ENCODE measurements around the gene DDA1. TPM values are rescaled to one million over a fixed set of nuclear protein-coding genes. Genes with fewer than 3 reads are reported as not detected.

DDA1 gene
- 15.2 and 39.3 TPM in 2 replicates for total RNA-seq (2011; cell fraction: chromatin; rRNA removed; ENCODE audit: low replicate concordance)
- 28.5 and 28.7 TPM in 2 replicates for total RNA-seq (2011; cell fraction: nucleolus; rRNA removed)
- 20.4 and 21.3 TPM in 2 replicates for total RNA-seq (2011; cell fraction: nucleoplasm; rRNA removed)
- total RNA-seq (2014; rRNA removed) (43.5 and 67.6 TPM in 2 replicates), total RNA-seq (2014; rRNA removed; fragmentation: Illumina TruSeq; extraction: Trizol) (23.2 and 23.5 TPM in 2 replicates), total RNA-seq (2015; rRNA removed; fragmentation: Illumina TruSeq; extraction: Trizol) (32.7 and 33.2 TPM in 2 replicates), total RNA-seq (2021) (45.1 and 51.4 TPM in 2 replicates), polyA plus RNA-seq (2011; rRNA removed) (33.8 and 43.2 TPM in 2 replicates), polyA plus RNA-seq (2014; fragmentation: Illumina TruSeq; extraction: Trizol) (72.3 and 80.9 TPM in 2 replicates), polyA plus RNA-seq (2014; fragmentation: Nextera tagmentation; extraction: Ambion mirVana) (1 to 10 TPM; 1.4 to 4.3 TPM), polyA plus RNA-seq (2014; rRNA removed) (68.0 and 83.8 TPM in 2 replicates), polyA minus RNA-seq (2011; rRNA and poly(A)+ RNA removed) (13.6 and 18.4 TPM in 2 replicates), Bru-seq, nascent RNA (percentile 70 among the genes with signal in this experiment), BruChase-seq, experiment 1, labeled RNA remaining after a 2-hour chase (percentile 79 among the genes with signal in this experiment), BruChase-seq, experiment 2, labeled RNA remaining after a 6-hour chase (percentile 85 among the genes with signal in this experiment)
- polyA plus RNA-seq (2011; cell fraction: cytosol; rRNA removed): 30.2 and 37.1 TPM in 2 replicates
- polyA plus RNA-seq (2011; cell fraction: nucleus; rRNA removed): 47.2 and 60.1 TPM in 2 replicates
- 77.4 and 90.9 TPM in 2 replicates for polyA plus RNA-seq (2012)
- polyA minus RNA-seq (2011; cell fraction: cytosol; rRNA and poly(A)+ RNA removed): 5.8 and 7.9 TPM in 2 replicates
- 8.5 and 8.7 TPM in 2 replicates for polyA minus RNA-seq (2011; cell fraction: nucleus; rRNA and poly(A)+ RNA removed)
- long read RNA-seq, experiment 1, full-length matches to known transcripts: 51 of 129 reads
- long read RNA-seq, experiment 1, partial matches to known transcripts: 1 of 129 reads
- long read RNA-seq, experiment 1, other reads (novel, unspliced or antisense): 77 of 129 reads
- long read RNA-seq, experiment 2, full-length matches to known transcripts: 43 of 57 reads
- long read RNA-seq, experiment 2, partial matches to known transcripts: 2 of 57 reads
- long read RNA-seq, experiment 2, other reads (novel, unspliced or antisense): 12 of 57 reads
- long read RNA-seq, experiment 3, full-length matches to known transcripts: 33 of 39 reads
- long read RNA-seq, experiment 3, partial matches to known transcripts: 0 of 39 reads
- long read RNA-seq, experiment 3, other reads (novel, unspliced or antisense): 6 of 39 reads

DNA sequence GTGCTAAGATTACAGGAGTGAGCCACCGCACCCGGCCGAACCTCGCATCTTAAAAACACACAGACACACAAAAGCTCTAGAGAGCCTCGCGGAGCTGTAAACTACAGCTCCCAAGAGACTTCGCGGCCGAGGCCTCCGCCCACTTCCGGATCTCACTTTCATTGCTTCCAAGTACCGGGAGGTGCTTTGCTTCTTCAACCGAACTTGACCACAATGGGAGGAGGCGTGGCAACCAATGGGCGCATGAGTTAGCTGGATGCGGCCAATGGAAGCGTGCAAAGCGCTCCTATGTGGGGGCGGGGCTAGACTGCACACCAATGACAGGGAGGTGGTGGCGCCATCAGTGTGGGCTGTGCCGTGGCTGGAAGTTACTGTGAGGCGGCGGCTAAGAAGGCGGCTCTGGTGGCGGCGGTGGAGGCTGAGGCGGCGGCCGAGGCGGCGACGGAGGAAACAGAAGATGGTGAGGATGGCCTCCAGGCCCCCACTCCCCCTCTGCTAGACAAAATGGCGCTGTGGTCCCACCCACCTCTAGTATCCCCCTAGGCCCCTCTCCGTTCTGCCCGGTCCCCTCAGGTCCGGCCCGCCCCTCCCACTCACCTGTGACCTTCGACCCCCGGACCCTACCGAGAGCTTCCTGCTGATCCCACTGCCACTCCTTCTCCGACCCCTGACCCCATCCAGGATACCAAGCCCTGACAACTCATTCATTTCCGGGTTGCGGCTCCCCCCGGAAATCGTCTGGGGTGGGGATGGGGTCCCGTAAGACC, at the start of gene DDA1:
Gene DDA1, plus strand, starts transcription at position 366 of the 767 bp plus-strand sequence. Its CDS starts 92 bp downstream, at position 458.
- peak within 1 kb of the TSS; percentile 85 for H2AFZ ChIP-seq (ENCODE audit: low read depth, low read length)
- H3K4me3 ChIP-seq: peak within 1 kb of the TSS; percentile 94
- peak; percentile 92 to 100 (median 95) for DNase-seq (ENCODE audit: extremely low read depth in 1 of 4, low spot score in 3 of 4)
- H3K27ac ChIP-seq (ENCODE audit: extremely low read depth, low read depth, low read length): peak within 1 kb of the TSS; percentile 76
- H3K79me2 ChIP-seq (ENCODE audit: control insufficient read depth, insufficient read depth, low read length): peaks cover 64% of the 10 kb centered on the region
- H3K9ac ChIP-seq (ENCODE audit: insufficient read depth in 1 of 2, low read depth in 2 of 2, low read length in 2 of 2): peak within 1 kb of the TSS; percentile 86 to 95
- POLR2A ChIA-PET: interaction anchor here (0.5 to 7.7 kb wide), 13 partner anchors 13 to 94 kb away, joined by 3 to 78 read pairs (median 5); partner anchors contain the start of genes ANKLE1, ANO8, OCEL1 and USE1
- H3K9me3 ChIP-seq (replicated peaks; ENCODE audit: control insufficient read depth, insufficient read depth, low read depth, low read length): no peaks in the 10 kb centered on the region
- H3K9me1 ChIP-seq (ENCODE audit: control insufficient read depth, insufficient read depth, low read length): no peaks in the 10 kb centered on the region
- H3K27me3 ChIP-seq (ENCODE audit: control insufficient read depth in 2 of 2, insufficient read depth in 2 of 2, low read length in 2 of 2): no peaks in the 10 kb centered on the region
- intact Hi-C loops (cut with micrococcal nuclease): loop anchor here (1.0 to 2.0 kb wide), 2 partner anchors 25 to 49 kb away; partner anchors contain the start of gene ANO8
- peak; percentile 100 for FAIRE-seq
- in situ Hi-C loops (cut with MboI): no loop called here
- BruUV-seq (replicated peaks): TSS peak; percentile 38
- peaks cover 20 to 64% of the 10 kb centered on the region in 2 experiments; a peak in 4 of 5 replicates for H3K4me1 ChIP-seq (replicated peaks in 1 of 2; ENCODE audit: control insufficient read depth in 2 of 2, insufficient read depth in 2 of 2, low read length in 2 of 2)
- CTCF ChIA-PET (ENCODE audit: low intra/inter-chr PET ratio): no interaction called here
- under 1% methylated on average over 45 of the region's 46 CpGs for WGBS (ENCODE audit: insufficient coverage, low coverage, missing lambda C conversion rate)
- H4K20me1 ChIP-seq (replicated peaks; ENCODE audit: control insufficient read depth, insufficient read depth, low read length): 0 out of 2 replicates have a peak, but pooled peaks cover 5% of the 10 kb centered on the region
- peak; percentile 89 for ATAC-seq
- peak within 1 kb of the TSS; percentile 90 for H3K4me2 ChIP-seq (ENCODE audit: insufficient read depth, low read length)
- H3K36me3 ChIP-seq (ENCODE audit: control insufficient read depth, insufficient read depth, low read length): peaks cover 36% of the 10 kb centered on the region
- peak; percentile 13 to 16; a peak in 2 of 4 replicates for TF ChIP-seq MAZ (CRISPR knock-in tag; conservative IDR thresholded peaks at IDR 0.05 in 1 of 2, IDR thresholded peaks at IDR 0.05 in 1 of 2)
- TF ChIP-seq GABPA (tag; conservative IDR thresholded peaks at IDR 0.05; ENCODE audit: low read depth): peak; percentile 93
- no peak for TF ChIP-seq ETS2 (tag; IDR thresholded peaks at IDR 0.05; ENCODE audit: borderline replicate concordance, poor library complexity, severe bottlenecking)
- peak; percentile 41; the same call in 1 of the 2 replicates for TF ChIP-seq ZEB2 (IDR thresholded peaks at IDR 0.05)
- TF ChIP-seq, protein P1, sequence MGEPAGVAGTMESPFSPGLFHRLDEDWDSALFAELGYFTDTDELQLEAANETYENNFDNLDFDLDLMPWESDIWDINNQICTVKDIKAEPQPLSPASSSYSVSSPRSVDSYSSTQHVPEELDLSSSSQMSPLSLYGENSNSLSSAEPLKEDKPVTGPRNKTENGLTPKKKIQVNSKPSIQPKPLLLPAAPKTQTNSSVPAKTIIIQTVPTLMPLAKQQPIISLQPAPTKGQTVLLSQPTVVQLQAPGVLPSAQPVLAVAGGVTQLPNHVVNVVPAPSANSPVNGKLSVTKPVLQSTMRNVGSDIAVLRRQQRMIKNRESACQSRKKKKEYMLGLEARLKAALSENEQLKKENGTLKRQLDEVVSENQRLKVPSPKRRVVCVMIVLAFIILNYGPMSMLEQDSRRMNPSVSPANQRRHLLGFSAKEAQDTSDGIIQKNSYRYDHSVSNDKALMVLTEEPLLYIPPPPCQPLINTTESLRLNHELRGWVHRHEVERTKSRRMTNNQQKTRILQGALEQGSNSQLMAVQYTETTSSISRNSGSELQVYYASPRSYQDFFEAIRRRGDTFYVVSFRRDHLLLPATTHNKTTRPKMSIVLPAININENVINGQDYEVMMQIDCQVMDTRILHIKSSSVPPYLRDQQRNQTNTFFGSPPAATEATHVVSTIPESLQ (CRISPR knock-in tag; IDR thresholded peaks at IDR 0.05): no peak
- TF ChIP-seq, protein P2, sequence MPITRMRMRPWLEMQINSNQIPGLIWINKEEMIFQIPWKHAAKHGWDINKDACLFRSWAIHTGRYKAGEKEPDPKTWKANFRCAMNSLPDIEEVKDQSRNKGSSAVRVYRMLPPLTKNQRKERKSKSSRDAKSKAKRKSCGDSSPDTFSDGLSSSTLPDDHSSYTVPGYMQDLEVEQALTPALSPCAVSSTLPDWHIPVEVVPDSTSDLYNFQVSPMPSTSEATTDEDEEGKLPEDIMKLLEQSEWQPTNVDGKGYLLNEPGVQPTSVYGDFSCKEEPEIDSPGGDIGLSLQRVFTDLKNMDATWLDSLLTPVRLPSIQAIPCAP (CRISPR knock-in tag; IDR thresholded peaks at IDR 0.05; ENCODE audit: borderline replicate concordance): no peak
- peak; percentile 87 for TF ChIP-seq EGR1 (conservative IDR thresholded peaks at IDR 0.05)
- no peak for TF ChIP-seq ZNF282 (CRISPR knock-in tag; IDR thresholded peaks at IDR 0.05)
- TF ChIP-seq, protein P3, sequence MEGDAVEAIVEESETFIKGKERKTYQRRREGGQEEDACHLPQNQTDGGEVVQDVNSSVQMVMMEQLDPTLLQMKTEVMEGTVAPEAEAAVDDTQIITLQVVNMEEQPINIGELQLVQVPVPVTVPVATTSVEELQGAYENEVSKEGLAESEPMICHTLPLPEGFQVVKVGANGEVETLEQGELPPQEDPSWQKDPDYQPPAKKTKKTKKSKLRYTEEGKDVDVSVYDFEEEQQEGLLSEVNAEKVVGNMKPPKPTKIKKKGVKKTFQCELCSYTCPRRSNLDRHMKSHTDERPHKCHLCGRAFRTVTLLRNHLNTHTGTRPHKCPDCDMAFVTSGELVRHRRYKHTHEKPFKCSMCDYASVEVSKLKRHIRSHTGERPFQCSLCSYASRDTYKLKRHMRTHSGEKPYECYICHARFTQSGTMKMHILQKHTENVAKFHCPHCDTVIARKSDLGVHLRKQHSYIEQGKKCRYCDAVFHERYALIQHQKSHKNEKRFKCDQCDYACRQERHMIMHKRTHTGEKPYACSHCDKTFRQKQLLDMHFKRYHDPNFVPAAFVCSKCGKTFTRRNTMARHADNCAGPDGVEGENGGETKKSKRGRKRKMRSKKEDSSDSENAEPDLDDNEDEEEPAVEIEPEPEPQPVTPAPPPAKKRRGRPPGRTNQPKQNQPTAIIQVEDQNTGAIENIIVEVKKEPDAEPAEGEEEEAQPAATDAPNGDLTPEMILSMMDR (IDR thresholded peaks at IDR 0.05 in 2 of 3, conservative IDR thresholded peaks at IDR 0.05 in 1 of 3; ENCODE audit: insufficient read depth in 2 of 3, low read depth in 1 of 3, low read length in 3 of 3): no peak; a peak in 1 of 6 replicates
- no peak for TF ChIP-seq IFI16 (CRISPR knock-in tag; IDR thresholded peaks at IDR 0.05)

Data from K562 (cell line).